Neural cell (in vitro differentiated cells): ENCODE data around the gene DNAJC15. TPM values are rescaled to one million over a fixed set of nuclear protein-coding genes. Genes with fewer than 3 reads are reported as not detected.

Source experiments
- H2AFZ ChIP-seq: fragments of 200-600, 300-800 bp; sonication (generic), shearing (Covaris generic); 2 replicates; pipeline ENCODE4 v1.6.0; 2014; ENCODE audit warnings: low read depth, mild to moderate bottlenecking, antibody characterized with exemption, low read length, moderate library complexity
- H3F3A ChIP-seq: fragments of 200-600 bp; shearing (Covaris generic); 2 replicates; pipeline ENCODE4 v1.6.1; 2016; ENCODE audit warnings: mild to moderate bottlenecking, moderate library complexity, mixed read lengths, antibody characterized with exemption, low read length; ENCODE audit not compliant: insufficient read depth, poor library complexity, severe bottlenecking
- H3K27ac ChIP-seq: fragments of 200-600, 300-800 bp; sonication (generic), shearing (Covaris generic); 2 replicates; pipeline ENCODE4 v1.5.1; 2014; ENCODE audit warnings: mild to moderate bottlenecking, low read length, moderate library complexity
- H3K27me3 ChIP-seq: fragments of 300-800, 200-600 bp; sonication (generic), shearing (Covaris generic); 2 replicates; pipeline ENCODE4 v1.6.0; 2014; ENCODE audit warnings: mild to moderate bottlenecking, low read depth, low read length, moderate library complexity; ENCODE audit not compliant: insufficient read depth
- H3K36me3 ChIP-seq: fragments of 300-800, 200-600 bp; sonication (generic), shearing (Covaris generic); 2 replicates; pipeline ENCODE4 v1.5.1; 2014; ENCODE audit warnings: mild to moderate bottlenecking, antibody characterized with exemption, low read length, moderate library complexity; ENCODE audit not compliant: insufficient read depth
- H3K4me2 ChIP-seq: fragments of 300-800, 200-600 bp; sonication (generic), shearing (Covaris generic); 2 replicates; pipeline ENCODE4 v1.6.0; 2014; ENCODE audit warnings: mild to moderate bottlenecking, low read length
- H3K4me3 ChIP-seq: fragments of 300-800, 200-600 bp; sonication (generic), shearing (Covaris generic); 2 replicates; pipeline ENCODE4 v1.5.1; 2014; ENCODE audit warnings: mild to moderate bottlenecking, low read length, moderate library complexity
- H3K79me2 ChIP-seq: fragments of 200-600 bp; shearing (Covaris generic); replicated peaks from 2 replicates; pipeline ENCODE4 v1.6.0; 2014; ENCODE audit warnings: mild to moderate bottlenecking, low read length, moderate library complexity; ENCODE audit not compliant: insufficient read depth
- H3K9ac ChIP-seq: fragments of 300-800, 200-600 bp; sonication (generic), shearing (Covaris generic); 2 replicates; pipeline ENCODE4 v1.6.1; 2016; ENCODE audit warnings: mild to moderate bottlenecking, low read length, mixed read lengths
- H3K9me2 ChIP-seq: fragments of 200-600 bp; shearing (Covaris generic); 2 replicates; pipeline ENCODE4 v1.6.1; 2016; ENCODE audit warnings: mild to moderate bottlenecking, low read length, mixed read lengths; ENCODE audit not compliant: insufficient read depth
- H3K9me3 ChIP-seq: fragments of 200-600, 300-800 bp; sonication (generic), shearing (Covaris generic); 2 replicates; pipeline ENCODE4 v1.6.1; 2016; ENCODE audit warnings: mild to moderate bottlenecking, mixed run types, low read length, moderate library complexity, mixed read lengths
- H4K20me1 ChIP-seq: fragments of 200-600 bp; shearing (Covaris generic); 2 replicates; pipeline ENCODE4 v1.6.1; 2016; ENCODE audit warnings: mild to moderate bottlenecking, mixed run types; ENCODE audit not compliant: insufficient read depth
- EP300 ChIP-seq: fragments of 450-650 bp; conservative IDR thresholded peaks from 2 replicates; pipeline ENCODE4 v1.6.1; 2014; ENCODE audit warnings: antibody characterized with exemption, mild to moderate bottlenecking, moderate library complexity; ENCODE audit not compliant: poor library complexity, severe bottlenecking
- EZH2 ChIP-seq: fragments of 200-600, 300-800 bp; shearing (Covaris generic), sonication (generic); IDR thresholded peaks from 2 replicates; pipeline ENCODE4 v1.6.1; 2014; ENCODE audit warnings: antibody characterized with exemption, low read length, borderline replicate concordance, mild to moderate bottlenecking; ENCODE audit not compliant: insufficient read depth, poor library complexity, severe bottlenecking
- MXI1 ChIP-seq: fragments of 450-650 bp; conservative IDR thresholded peaks from 2 replicates; pipeline ENCODE4 v1.6.1; 2014; ENCODE audit warnings: antibody characterized with exemption, mild to moderate bottlenecking; ENCODE audit not compliant: poor library complexity, severe bottlenecking
- POLR2AphosphoS5 ChIP-seq: IDR thresholded peaks from 2 replicates; pipeline ENCODE4 v1.6.1; 2012
- RAD21 ChIP-seq: fragments of 450-650 bp; conservative IDR thresholded peaks from 2 replicates; pipeline ENCODE4 v1.6.1; 2014; ENCODE audit warnings: antibody characterized with exemption, mild to moderate bottlenecking, moderate library complexity
- SMC3 ChIP-seq: fragments of 450-650 bp; conservative IDR thresholded peaks from 2 replicates; pipeline ENCODE4 v1.6.1; 2014; ENCODE audit warnings: antibody characterized with exemption, mild to moderate bottlenecking, moderate library complexity; ENCODE audit not compliant: poor library complexity
- TAF1 ChIP-seq: IDR thresholded peaks from 2 replicates; pipeline ENCODE4 v1.6.1; 2012; ENCODE audit warnings: low read depth
- polyA plus RNA-seq: library from polyadenylated mRNA; depleted of rRNA; stranded (reverse); fragments of >200 nt; gene quantifications from 2 replicates; pipeline ENCODE4 v1.2.3, GENCODE V29; 2014
- TF ChIP-seq, protein P1 (sequence below): fragments of 450-650 bp; IDR thresholded peaks from 2 replicates; pipeline ENCODE4 v1.5.1; 2014; ENCODE audit warnings: antibody characterized with exemption, mild to moderate bottlenecking, moderate library complexity; ENCODE audit not compliant: poor library complexity, severe bottlenecking
- TF ChIP-seq, protein P2 (sequence below): IDR thresholded peaks from 2 replicates; pipeline ENCODE4 v1.6.1; 2012; ENCODE audit warnings: borderline replicate concordance

Gene DNAJC15
- polyA plus RNA-seq, 1 donor from 2014 or later: 0.84 TPM

DNA sequence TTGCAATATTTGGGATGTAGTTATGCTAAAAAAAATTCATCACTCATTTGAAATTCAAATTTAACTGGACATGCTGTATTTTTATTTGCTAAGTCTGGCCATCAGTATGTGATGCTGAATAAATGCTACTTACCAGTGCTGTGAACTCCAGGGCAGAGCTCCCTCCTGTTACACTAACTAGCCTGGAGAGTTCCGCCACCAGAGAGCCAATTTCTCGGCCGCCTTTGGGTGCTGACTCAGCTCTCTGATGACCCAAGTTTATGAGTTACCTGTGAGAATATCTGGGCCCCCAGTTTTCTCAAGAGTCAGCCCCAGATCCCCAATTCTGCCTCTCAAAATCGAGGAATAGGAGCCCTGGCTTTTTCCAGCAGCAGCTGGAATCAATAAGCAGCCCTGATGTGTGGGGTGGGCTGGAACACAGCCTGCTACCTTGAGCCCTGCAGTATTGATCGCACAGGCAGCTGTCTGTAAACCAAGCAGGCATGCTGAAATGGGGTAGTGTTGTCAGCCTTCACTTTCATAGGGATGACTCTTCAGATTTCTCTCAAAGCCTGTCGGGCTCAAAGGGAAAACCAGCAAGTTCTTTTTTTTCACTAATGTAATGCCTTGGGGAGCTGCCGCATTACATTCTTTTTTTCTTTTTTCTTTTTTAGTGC is 113.7 kb downstream of the DNAJC15 start:
- H3K27me3 ChIP-seq: no peaks in the 10 kb centered on the region
- no peaks in the 10 kb centered on the region for H3K79me2 ChIP-seq
- H2AFZ ChIP-seq: no peak overlapping the region
- H3K36me3 ChIP-seq: no peaks in the 10 kb centered on the region
- no peaks in the 10 kb centered on the region for H3K9me3 ChIP-seq
- no peaks in the 10 kb centered on the region for H3F3A ChIP-seq
- H3K9me2 ChIP-seq: no peaks in the 10 kb centered on the region
- no peak overlapping the region for H3K4me2 ChIP-seq
- H4K20me1 ChIP-seq: no peaks in the 10 kb centered on the region
- H3K9ac ChIP-seq: peak overlapping the region; percentile 13
- H3K4me3 ChIP-seq: peak overlapping the region; percentile 4
- no peak for TF ChIP-seq MXI1
- no peak for TF ChIP-seq TAF1
- TF ChIP-seq POLR2AphosphoS5: peak; percentile 14
- no peak for TF ChIP-seq EP300
- TF ChIP-seq RAD21: no peak
- TF ChIP-seq, protein P1, sequence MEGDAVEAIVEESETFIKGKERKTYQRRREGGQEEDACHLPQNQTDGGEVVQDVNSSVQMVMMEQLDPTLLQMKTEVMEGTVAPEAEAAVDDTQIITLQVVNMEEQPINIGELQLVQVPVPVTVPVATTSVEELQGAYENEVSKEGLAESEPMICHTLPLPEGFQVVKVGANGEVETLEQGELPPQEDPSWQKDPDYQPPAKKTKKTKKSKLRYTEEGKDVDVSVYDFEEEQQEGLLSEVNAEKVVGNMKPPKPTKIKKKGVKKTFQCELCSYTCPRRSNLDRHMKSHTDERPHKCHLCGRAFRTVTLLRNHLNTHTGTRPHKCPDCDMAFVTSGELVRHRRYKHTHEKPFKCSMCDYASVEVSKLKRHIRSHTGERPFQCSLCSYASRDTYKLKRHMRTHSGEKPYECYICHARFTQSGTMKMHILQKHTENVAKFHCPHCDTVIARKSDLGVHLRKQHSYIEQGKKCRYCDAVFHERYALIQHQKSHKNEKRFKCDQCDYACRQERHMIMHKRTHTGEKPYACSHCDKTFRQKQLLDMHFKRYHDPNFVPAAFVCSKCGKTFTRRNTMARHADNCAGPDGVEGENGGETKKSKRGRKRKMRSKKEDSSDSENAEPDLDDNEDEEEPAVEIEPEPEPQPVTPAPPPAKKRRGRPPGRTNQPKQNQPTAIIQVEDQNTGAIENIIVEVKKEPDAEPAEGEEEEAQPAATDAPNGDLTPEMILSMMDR: no peak
- no peak for TF ChIP-seq EZH2
- H3K27ac ChIP-seq: no peak overlapping the region

DNA sequence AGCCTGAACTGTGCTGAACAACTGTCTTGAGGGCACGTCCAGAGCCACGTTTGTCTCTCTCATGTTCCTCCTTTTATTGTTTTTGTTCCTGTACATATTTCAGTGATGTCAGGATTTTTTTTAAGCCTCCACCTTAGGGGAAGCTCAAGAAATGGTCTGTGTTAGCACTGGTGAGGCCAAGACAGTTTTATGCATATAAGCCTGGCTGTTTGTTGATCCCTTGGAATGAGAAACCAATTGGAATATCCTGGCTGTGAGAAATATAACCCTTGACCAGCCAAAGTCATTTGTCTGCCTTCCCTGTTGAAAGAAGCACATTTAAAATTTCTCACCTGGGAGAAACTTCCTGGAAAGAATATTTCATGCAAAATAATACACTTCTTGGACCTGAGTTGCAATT is 115.8 kb downstream of the DNAJC15 start:
- H2AFZ ChIP-seq: no peak overlapping the region
- no peak overlapping the region for H3K9ac ChIP-seq

More for the DNA sequence above, 115.8 kb downstream of the DNAJC15 start:
- Histone ChIP-seq H3K36me3 (no peaks in the 10 kb centered on the region), H3K79me2 (no peaks in the 10 kb centered on the region), H3F3A (no peaks in the 10 kb centered on the region), H3K4me3 (no peak overlapping the region), H3K9me3 (no peaks in the 10 kb centered on the region), H3K4me2 (no peak overlapping the region), H3K27me3 (no peaks in the 10 kb centered on the region), H3K27ac (no peak overlapping the region), H3K9me2 (no peaks in the 10 kb centered on the region), H4K20me1 (no peaks in the 10 kb centered on the region)
- no peak for TF ChIP-seq SMC3
- TF ChIP-seq EP300: no peak
- no peak for TF ChIP-seq TAF1
- TF ChIP-seq POLR2AphosphoS5: no peak
- no peak for TF ChIP-seq EZH2
- TF ChIP-seq, protein P1: no peak
- no peak for TF ChIP-seq RAD21
- TF ChIP-seq, protein P2, sequence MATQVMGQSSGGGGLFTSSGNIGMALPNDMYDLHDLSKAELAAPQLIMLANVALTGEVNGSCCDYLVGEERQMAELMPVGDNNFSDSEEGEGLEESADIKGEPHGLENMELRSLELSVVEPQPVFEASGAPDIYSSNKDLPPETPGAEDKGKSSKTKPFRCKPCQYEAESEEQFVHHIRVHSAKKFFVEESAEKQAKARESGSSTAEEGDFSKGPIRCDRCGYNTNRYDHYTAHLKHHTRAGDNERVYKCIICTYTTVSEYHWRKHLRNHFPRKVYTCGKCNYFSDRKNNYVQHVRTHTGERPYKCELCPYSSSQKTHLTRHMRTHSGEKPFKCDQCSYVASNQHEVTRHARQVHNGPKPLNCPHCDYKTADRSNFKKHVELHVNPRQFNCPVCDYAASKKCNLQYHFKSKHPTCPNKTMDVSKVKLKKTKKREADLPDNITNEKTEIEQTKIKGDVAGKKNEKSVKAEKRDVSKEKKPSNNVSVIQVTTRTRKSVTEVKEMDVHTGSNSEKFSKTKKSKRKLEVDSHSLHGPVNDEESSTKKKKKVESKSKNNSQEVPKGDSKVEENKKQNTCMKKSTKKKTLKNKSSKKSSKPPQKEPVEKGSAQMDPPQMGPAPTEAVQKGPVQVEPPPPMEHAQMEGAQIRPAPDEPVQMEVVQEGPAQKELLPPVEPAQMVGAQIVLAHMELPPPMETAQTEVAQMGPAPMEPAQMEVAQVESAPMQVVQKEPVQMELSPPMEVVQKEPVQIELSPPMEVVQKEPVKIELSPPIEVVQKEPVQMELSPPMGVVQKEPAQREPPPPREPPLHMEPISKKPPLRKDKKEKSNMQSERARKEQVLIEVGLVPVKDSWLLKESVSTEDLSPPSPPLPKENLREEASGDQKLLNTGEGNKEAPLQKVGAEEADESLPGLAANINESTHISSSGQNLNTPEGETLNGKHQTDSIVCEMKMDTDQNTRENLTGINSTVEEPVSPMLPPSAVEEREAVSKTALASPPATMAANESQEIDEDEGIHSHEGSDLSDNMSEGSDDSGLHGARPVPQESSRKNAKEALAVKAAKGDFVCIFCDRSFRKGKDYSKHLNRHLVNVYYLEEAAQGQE: no peak
- no peak for TF ChIP-seq MXI1
